T47D (cell line): ENCODE measurements around the gene PHKA2.

Source experiments
- DNase-seq, 2 experiments: peaks; one replicate each; pipeline versions ENCODE4 v3.0.0 to v3.0.0-alpha.2; 2011 to 2012; ENCODE audit warnings: low read depth in 1 of 2, low spot score in 1 of 2
- JUND ChIP-seq: IDR thresholded peaks from 2 replicates; pipeline ENCODE4 v1.6.1; 2012; ENCODE audit warnings: low read depth
- in situ Hi-C: cut with HindIII; loops from 2 replicates; pipeline ENCODE4 v1.10.0; 2016; ENCODE audit warnings: low sequenced_read_pairs, low pct_unique_long_range_greater_than_20kb

The PHKA2 gene

GRCh38 chrX:18889346-18890048 lies 94.4 kb downstream of the PHKA2 start:
- TF ChIP-seq JUND = no peak
- DNase-seq = no peak
- in situ Hi-C loops = no loop called here

GRCh38 chrX:18888281-18888680 lies 95.6 kb downstream of the PHKA2 start:
- DNase-seq = no peak
- in situ Hi-C loops = no loop called here
- TF ChIP-seq JUND = no peak

DNA sequence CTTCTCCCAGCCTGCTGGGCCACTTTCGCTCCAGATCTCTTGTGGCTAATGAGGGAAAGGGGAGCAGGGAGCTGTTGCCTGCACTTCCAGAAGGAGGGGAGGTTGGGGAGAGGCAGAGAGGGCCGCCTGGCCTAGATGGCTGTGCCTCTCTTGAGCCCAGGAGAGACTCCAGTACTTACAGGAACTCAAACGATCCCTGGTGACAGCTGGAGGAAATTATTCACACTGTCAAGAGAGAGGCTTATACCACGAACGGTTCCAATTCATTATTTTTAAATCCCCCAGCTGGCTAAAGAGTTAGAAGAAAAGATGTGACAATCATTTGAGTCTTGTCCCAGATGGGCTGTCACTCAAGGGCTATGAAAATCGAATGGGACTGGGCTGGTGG lies 96.1 kb downstream of the PHKA2 start:
- in situ Hi-C loops = no loop called here
- TF ChIP-seq JUND = no peak
- no peak for DNase-seq

- no peak for TF ChIP-seq JUND
- in situ Hi-C loops = no loop called here
- no peak for DNase-seq
These were observed 96.6 kb downstream of the PHKA2 start for GRCh38 chrX:18887177-18887824.

- no peak for TF ChIP-seq JUND
- peak; percentile 34 to 83 for DNase-seq
- in situ Hi-C loops = no loop called here
These were observed 97.4 kb downstream of the PHKA2 start for GRCh38 chrX:18886344-18887161.

- in situ Hi-C loops = no loop called here
- no peak for TF ChIP-seq JUND
- DNase-seq = no peak
These were observed 97.9 kb downstream of the PHKA2 start for GRCh38 chrX:18886005-18886343.

DNA sequence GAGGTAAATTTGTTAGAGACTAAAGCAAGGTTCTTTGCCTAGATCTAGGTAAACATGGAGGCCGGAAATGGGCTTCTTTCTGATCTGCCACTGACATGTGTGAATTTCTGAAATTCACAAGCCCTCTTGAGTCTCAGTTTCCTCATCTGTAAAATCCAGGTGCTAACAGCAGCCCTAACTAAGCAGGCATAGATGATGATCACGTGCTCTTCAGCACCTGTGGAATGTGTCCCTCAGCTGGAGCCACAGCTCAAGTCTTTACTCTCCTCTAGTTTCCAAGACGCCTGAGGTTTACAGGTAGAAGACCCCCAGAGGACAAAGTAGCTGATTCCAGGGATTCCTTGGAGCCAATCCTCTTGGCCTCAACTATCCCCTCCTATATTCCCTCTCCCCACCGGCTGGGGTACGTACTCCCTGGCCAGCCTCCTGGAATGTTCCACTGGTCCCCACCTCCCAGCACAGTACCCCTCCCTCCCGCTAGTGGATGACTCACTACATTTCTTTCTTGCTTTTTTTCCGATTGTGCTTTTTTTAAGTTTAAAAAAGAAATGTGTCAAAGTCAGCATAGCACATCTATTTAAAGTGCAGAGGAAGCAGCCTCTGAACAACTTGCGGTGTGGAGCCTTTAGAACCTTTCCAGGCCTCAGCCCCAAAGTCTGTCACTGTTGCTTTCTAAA lies 98.4 kb downstream of the PHKA2 start:
- no peak for TF ChIP-seq JUND
- in situ Hi-C loops = no loop called here
- no peak for DNase-seq

- no peak for TF ChIP-seq JUND
- DNase-seq = peak in 1 of 2 experiments; percentile 35
- in situ Hi-C loops = no loop called here
These were observed 99.0 kb downstream of the PHKA2 start for GRCh38 chrX:18884916-18885315.

DNA sequence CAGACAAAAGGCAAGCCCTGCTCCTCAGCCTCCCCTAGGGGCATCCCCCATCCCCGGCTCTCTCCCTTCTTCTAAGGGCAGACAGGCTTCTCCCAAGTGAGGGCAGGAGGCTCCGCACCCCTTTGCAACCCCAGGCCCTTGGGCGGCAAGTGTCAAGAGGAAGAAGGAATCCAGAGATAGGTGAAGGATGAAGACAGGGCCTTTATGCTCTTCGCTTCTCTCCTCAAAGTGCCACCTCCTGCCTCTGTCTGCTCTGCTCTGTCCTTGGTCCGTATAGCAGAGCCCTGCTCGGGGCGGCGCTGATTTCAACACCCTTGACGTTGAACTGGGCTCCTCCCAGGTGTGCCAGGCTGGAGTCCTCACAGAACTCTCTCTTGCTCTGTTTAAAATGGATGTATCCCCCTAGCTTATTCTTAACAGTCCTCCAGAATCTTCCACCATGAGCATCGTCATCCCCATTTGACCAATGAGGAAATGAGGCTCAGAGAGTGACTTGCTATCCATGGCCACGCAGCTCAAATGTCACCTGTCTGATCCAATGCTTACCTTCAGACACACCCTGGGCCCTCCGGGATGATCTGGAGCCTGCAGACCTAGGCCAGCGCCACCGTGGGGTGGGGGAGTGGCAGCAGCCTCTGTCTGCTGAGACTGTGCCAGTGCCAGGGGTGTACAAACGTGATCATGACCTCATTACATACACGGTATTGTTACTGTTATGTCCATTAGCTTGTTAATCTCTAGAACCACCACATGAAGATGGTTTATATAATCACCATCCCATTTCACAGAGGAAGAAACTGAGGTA lies 99.8 kb downstream of the PHKA2 start:
- DNase-seq = no peak
- in situ Hi-C loops = no loop called here
- TF ChIP-seq JUND = no peak

- peak in 1 of 2 experiments; percentile 14 for DNase-seq
- in situ Hi-C loops = no loop called here
- TF ChIP-seq JUND = no peak
These were observed 100.5 kb downstream of the PHKA2 start for GRCh38 chrX:18883234-18883960.

DNA sequence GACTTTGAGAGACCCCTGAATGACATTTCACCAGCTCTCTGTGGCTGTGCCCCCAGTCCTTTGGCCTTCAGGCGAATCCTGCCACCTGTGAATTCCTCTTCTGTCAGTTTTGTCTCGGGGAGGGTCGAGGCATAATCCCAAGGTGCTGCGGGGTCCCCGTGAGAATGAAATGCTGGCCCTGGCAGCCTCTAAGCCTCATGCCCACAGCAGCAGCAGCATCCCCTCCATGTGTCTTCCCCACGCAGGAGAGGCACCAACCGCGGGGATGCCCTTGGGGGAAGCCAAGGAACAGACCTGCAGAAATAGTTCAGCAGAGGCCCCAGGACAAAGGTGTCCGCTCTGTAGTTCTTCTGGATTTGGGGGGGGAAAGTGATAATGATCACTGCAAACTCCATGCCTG lies 104.8 kb downstream of the PHKA2 start:
- no peak for TF ChIP-seq JUND
- in situ Hi-C loops = no loop called here
- no peak for DNase-seq

GRCh38 chrX:18877469-18877868 lies 106.4 kb downstream of the PHKA2 start:
- in situ Hi-C loops = no loop called here
- peak in 1 of 2 experiments; percentile 32 for DNase-seq
- no peak for TF ChIP-seq JUND
